ENCODE results near the gene PHF2.

- TF ChIP-seq NFE2L2 (IDR thresholded peaks at IDR 0.05; ENCODE audit: low read depth, low read length) (no peak), USF2 (IDR thresholded peaks at IDR 0.05; ENCODE audit: low read depth, low read length) (no peak), ELK1 (IDR thresholded peaks at IDR 0.05; ENCODE audit: borderline replicate concordance, low read depth, low read length) (no peak)
These were observed 74.1 kb downstream of the PHF2 start for GRCh38 chr9:93650448-93650847.
